ENCODE data around the gene KRT84.

KRT84 gene

GRCh38 chr12:52338241-52338960, 47.1 kb downstream of the KRT84 start:
- no peak for DNase-seq

GRCh38 chr12:52337054-52337453, 48.4 kb downstream of the KRT84 start:
- no peak for DNase-seq

GRCh38 chr12:52336641-52337040, 48.8 kb downstream of the KRT84 start:
- no peak for DNase-seq

- DNase-seq = no peak
These were observed 49.7 kb downstream of the KRT84 start for GRCh38 chr12:52335598-52336262.

- no peak for DNase-seq
These were observed 51.3 kb downstream of the KRT84 start for GRCh38 chr12:52334185-52334584.

DNA sequence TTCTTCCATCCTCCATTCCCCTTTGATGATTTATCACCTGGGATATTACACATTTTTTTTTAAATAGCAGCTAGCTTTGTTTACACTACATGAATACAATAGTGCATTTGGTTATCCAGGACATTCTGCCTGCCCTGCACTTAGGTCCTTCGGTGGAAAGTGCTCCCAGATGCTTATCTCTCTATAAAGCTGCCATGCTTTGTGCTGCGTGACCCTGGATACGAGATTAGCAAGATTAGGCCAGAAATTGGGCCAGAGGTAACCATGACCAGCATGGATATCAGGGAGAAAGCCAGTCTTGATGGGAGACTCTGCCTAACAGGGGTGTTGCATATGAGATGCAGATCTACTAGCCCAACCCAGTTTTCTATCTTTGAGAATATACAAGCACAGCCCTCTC, 52.1 kb downstream of the KRT84 start:
- no peak for DNase-seq

GRCh38 chr12:52332381-52332780, 53.1 kb downstream of the KRT84 start:
- DNase-seq = no peak

GRCh38 chr12:52331833-52332232, 53.6 kb downstream of the KRT84 start:
- no peak for DNase-seq

- no peak for DNase-seq
These were observed 54.4 kb downstream of the KRT84 start for GRCh38 chr12:52331039-52331438.

- DNase-seq = no peak
These were observed 57.5 kb downstream of the KRT84 start for GRCh38 chr12:52327830-52328500.

Measured in NCI-H748 treated with DMSO at 0.1 percent for 48 hours (cell line).